Bronchial smooth muscle cell (primary cell): ENCODE measurements around the gene RBM4. TPM values are rescaled to one million over a fixed set of nuclear protein-coding genes. Genes with fewer than 3 reads are reported as not detected.

ENCODE experiments used
- total RNA-seq: library from RNA; depleted of rRNA; stranded (reverse); fragments of >200 nt; gene quantifications from 2 replicates; pipeline ENCODE4 v1.2.1, GENCODE V29; 2014

Gene RBM4, protein sequence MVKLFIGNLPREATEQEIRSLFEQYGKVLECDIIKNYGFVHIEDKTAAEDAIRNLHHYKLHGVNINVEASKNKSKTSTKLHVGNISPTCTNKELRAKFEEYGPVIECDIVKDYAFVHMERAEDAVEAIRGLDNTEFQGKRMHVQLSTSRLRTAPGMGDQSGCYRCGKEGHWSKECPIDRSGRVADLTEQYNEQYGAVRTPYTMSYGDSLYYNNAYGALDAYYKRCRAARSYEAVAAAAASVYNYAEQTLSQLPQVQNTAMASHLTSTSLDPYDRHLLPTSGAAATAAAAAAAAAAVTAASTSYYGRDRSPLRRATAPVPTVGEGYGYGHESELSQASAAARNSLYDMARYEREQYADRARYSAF
- 118 and 174 TPM in 2 replicates for total RNA-seq

DNA sequence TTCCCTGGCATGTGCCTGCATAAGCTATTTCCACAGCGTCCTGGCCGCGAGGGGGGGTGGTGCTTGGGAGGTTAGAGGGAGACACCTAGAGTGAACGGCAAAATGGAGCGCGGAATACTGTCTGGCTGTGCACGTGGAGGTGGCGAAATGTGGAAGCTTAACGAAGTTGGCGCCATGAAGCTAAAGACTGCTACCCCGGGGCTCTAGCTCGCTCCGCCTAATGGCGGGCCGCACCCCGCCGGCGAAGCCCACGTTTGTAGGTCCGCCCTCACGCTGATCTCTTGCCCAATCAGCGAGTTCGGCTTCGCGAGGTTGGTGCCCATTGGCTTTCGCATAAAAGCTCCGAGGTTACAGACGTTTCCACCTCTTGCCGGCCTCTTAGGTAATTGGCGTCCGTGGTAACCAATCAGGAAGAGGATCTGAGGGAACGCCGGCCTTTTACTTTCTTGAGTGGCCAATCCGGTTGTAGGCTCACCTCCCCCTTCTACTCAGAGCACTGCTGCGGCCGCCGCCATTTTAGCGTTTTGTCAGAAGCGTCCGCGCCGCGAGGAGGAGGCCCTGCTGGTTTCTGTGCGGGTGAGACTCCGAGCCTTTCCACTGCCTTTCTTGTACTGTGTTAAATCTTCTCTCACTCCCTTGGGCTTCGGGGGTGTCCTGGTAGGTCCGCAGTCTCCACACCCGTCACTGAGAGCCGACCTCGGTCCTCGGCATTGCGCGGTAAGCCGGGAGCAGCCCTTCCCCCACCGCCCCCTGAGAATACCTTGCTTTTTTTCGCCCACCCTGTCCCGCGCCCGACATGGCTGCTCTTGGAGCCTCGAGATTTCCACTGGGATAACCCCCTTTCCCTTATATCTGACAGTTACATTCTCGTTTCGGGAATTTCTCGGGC, at the start of gene RBM4:
Gene RBM4, plus strand, starts transcription at position 527 of the 889 bp plus-strand sequence. CDS start 1,009 bp downstream, outside the sequence.

DNA sequence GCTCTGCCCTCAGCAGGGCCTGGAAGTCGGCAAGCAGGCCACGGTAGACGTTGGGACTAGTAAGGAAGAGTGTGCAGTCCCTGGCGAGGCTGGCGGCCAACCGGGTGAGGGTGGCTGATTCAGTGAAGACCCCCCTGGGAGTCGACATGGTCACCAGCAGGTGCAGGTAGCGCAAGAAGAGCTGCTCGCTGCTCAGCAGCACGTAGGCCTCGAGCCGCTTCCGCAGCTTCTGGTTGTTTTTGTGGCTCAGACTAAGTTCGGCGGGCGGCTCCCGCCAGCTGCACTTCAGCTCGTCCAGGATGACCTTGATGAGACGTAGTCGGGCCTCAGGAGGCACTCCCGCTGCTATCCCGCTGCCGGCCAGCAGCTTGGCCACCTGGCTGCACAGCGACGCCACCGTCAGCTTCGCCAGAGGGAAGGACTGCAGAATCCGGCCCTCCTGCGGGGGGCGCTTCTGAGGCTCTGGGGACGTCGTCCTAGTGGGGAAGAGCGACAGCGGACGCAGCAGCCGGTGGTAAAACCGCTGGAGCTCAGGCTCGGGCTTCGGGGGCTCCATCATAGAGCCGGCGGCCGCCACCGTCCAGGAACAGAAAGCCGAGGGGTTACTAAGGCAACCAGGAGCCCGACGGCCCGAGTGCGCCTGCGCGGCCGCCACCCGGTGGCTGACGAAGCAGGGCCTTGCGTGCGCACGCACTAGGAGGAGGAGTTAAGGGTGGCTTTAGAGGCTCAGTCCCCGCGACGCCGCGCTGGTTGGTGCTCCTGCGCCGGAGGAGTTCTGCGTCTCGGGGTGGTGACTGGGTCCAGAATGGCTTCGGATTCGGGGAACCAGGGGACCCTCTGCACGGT, 45.8 kb upstream of the RBM4 start, which contains the start of the genes CCDC87 and CCS:
Gene CCDC87, minus strand, starts transcription at position 607 of the 846 bp plus-strand sequence. Its CDS starts 48 bp downstream, at position 559.
Gene CCS, plus strand, starts transcription at position 729 of the 846 bp plus-strand sequence. Its CDS starts 77 bp downstream, at position 806.

DNA sequence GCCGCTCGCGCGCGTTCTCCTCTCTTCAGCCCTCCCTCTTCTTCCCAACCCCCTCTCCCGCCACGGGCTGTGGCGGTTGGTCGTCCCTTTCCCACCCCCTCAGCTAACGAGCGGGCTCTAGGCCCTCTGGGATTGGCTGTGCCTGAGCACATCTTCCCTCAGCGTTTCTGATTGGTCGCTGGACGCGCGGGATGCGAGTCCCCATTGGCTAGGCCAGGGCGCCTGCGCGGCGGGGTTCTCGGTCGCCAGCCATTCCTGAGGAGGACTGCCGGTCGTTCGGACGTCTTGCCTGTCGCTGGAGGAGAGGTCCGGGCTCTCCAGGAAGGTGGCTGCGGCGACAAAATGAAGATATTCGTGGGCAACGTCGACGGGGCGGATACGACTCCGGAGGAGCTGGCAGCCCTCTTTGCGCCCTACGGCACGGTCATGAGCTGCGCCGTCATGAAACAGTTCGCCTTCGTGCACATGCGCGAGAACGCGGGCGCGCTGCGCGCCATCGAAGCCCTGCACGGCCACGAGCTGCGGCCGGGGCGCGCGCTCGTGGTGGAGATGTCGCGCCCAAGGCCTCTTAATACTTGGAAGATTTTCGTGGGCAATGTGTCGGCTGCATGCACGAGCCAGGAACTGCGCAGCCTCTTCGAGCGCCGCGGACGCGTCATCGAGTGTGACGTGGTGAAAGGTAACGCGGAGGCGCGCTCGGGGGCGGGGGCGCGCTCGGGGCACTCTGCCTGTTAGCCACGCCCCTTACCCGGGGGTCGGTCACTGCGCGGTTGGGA, 21.9 kb upstream of the RBM4 start, which contains the start of gene RBM14:
Gene RBM14, plus strand, starts transcription at position 252 of the 776 bp plus-strand sequence. Its CDS starts 91 bp downstream, at position 343.

DNA sequence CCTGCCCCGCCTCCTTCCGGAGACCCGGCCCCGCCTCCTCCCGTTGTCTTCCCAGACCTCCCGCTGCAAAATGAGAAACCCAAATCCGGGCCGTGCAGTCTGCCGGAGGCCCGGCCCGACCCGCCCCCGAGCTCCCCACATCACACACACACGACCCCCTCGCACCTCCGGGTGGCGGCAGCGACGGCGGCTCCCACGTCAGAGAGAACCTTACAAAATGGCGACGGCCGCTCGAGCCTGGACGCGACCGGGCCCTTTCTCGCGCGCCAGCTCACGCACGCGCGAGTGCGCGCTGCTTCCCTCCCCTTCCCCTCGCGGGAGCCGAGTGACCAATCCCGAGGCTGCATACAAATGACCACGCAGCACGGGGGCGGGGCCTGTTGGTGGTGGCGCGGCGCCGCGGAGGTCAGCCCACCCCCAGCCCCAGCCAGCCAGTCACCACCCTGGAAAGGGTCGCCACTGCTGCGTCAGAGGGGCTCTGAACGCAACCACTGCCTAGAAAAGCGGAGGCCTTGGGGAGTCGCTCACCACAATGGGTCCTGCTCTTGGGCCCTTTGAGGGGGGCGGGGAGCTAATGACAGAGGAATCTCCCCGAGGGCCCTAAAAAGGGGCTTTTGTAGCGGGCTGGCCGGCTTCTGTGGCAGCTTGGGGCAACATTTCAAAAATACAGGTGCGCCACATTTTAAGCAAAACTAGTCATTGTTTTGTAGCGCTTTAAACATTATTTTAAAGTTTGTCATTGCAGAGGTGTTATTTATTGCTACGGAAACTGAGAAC, 39.3 kb downstream of the RBM4 start, which contains the start of gene RBM4B:
Gene RBM4B, minus strand, starts transcription at position 289 of the 777 bp plus-strand sequence. CDS start 808 bp downstream, outside the sequence.

Other genes starting within 250 kb of the RBM4 start
- gene NPAS4, start 217.7 kb upstream of the RBM4 start, total RNA-seq = not detected in 2 replicates
- gene MRPL11, start 199.9 kb upstream of the RBM4 start, total RNA-seq = 27.6 and 34.5 TPM in 2 replicates
- gene PELI3, start 171.8 kb upstream of the RBM4 start, total RNA-seq = 13.6 and 18.8 TPM in 2 replicates
- gene DPP3, start 158.3 kb upstream of the RBM4 start, total RNA-seq = 31.9 and 42.6 TPM in 2 replicates
- 21.9 and 36.9 TPM in 2 replicates for gene BBS1, start 128.1 kb upstream of the RBM4 start, total RNA-seq
- gene ZDHHC24, start 92.7 kb upstream of the RBM4 start, total RNA-seq = 8.0 and 10.1 TPM in 2 replicates
- 0.17 and 0.32 TPM in 2 replicates for gene ACTN3, start 91.8 kb upstream of the RBM4 start, total RNA-seq
- gene CTSF, start 70.1 kb upstream of the RBM4 start, total RNA-seq = 28.1 and 42.4 TPM in 2 replicates
- 0.26 and 0.32 TPM in 2 replicates for gene CCDC87, start 45.6 kb upstream of the RBM4 start, total RNA-seq
- 72.0 and 81.9 TPM in 2 replicates for gene CCS, start 45.5 kb upstream of the RBM4 start, total RNA-seq
- 16.2 and 17.3 TPM in 2 replicates for gene RBM14, start 22.1 kb upstream of the RBM4 start, total RNA-seq
- gene RBM4B, start 39.2 kb downstream of the RBM4 start, total RNA-seq = 29.3 and 60.4 TPM in 2 replicates
- gene SPTBN2, start 90.5 kb downstream of the RBM4 start, total RNA-seq = 0.47 and 2.3 TPM in 2 replicates
- gene RCE1, start 204.7 kb downstream of the RBM4 start, total RNA-seq = 8.8 and 9.0 TPM in 2 replicates
- gene LRFN4, start 218.4 kb downstream of the RBM4 start, total RNA-seq = 8.7 and 12.3 TPM in 2 replicates